B cell (primary cell): ENCODE results near the gene SRP54. TPM values are rescaled to one million over a fixed set of nuclear protein-coding genes. Genes with fewer than 3 reads are reported as not detected.

ENCODE experiments used
- ATAC-seq: fragments of 200-7000 bp; cut with Tn5 transposase; one replicate; pipeline ENCODE4 v1.10.0; 2021; ENCODE audit warnings: low read depth, mild to moderate bottlenecking, moderate number of reproducible peaks, moderate library complexity
- CTCF ChIA-PET: fragments of 350-600 bp; sonication (Branson Sonifier 250); formaldehyde crosslinking; loops from one replicate; lab custom pipeline; 2021; ENCODE audit warnings: antibody characterized with exemption, inconsistent platforms; lab: Charles Lee
- POLR2A ChIA-PET: fragments of 350-600 bp; sonication (Branson Sonifier 250); formaldehyde crosslinking; loops from one replicate; lab custom pipeline; 2021; ENCODE audit warnings: antibody characterized with exemption; lab: Charles Lee
- DNase-seq: peaks from one replicate; pipeline ENCODE4 v3.0.0; 2013
- H2AFZ ChIP-seq: 2 replicates; pipeline ENCODE4 v1.6.1; 2012; ENCODE audit warnings: mild to moderate bottlenecking, low read depth, low read length; ENCODE audit not compliant: insufficient read depth, poor library complexity, severe bottlenecking
- H3K27ac ChIP-seq, 2 donors: 1 replicate in 1 of 2; 2 replicates in 1 of 2; pipeline ENCODE4 v1.5.1; 2012 to 2013; ENCODE audit warnings: low read length in 2 of 2, mild to moderate bottlenecking in 2 of 2, moderate library complexity in 1 of 2
- H3K27me3 ChIP-seq, 4 experiments: fragments of 200-600 bp in 1 of 4; sonication (generic) in 1 of 4; replicated peaks in 1 of 4; 1 replicate in 2 of 4; 2 replicates in 2 of 4; pipeline versions ENCODE4 v1.6.1 to v1.7.0; 2013 to 2016; ENCODE audit warnings: low read length in 3 of 4, mild to moderate bottlenecking in 2 of 4, mixed read lengths in 1 of 4, moderate library complexity in 1 of 4; ENCODE audit not compliant: insufficient read depth in 4 of 4, control insufficient read depth in 3 of 4; ENCODE audit errors: control extremely low read depth in 1 of 4
- H3K36me3 ChIP-seq, 2 experiments: replicated peaks in 1 of 2; 1 replicate in 1 of 2; 2 replicates in 1 of 2; pipeline versions ENCODE4 v1.6.1 to v1.7.1; 2013; ENCODE audit warnings: low read length in 1 of 2; ENCODE audit not compliant: insufficient read depth in 2 of 2, control insufficient read depth in 1 of 2; ENCODE audit errors: control extremely low read depth in 1 of 2, extremely low read depth in 1 of 2
- H3K4me1 ChIP-seq, 2 donors: fragments of 200-600 bp in 1 of 2; sonication (generic) in 1 of 2; 1 replicate in 1 of 2; 2 replicates in 1 of 2; pipeline versions ENCODE4 v1.5.1 to v1.6.1; 2013 to 2017; ENCODE audit warnings: low read length in 2 of 2; ENCODE audit not compliant: control insufficient read depth in 2 of 2, insufficient read depth in 2 of 2
- H3K4me2 ChIP-seq: replicated peaks from 2 replicates; pipeline ENCODE3; 2012; ENCODE audit warnings: mild to moderate bottlenecking, low read depth, low read length; ENCODE audit not compliant: poor library complexity, severe bottlenecking
- H3K4me3 ChIP-seq, 5 experiments: fragments of 200-600 bp in 1 of 5; sonication (generic) in 1 of 5; 1 replicate in 3 of 5; 2 replicates in 2 of 5; pipeline versions ENCODE4 v1.5.1 to v1.7.0; 2011 to 2016; ENCODE audit warnings: low read length in 4 of 5, mild to moderate bottlenecking in 4 of 5, low read depth in 2 of 5, control low read depth in 1 of 5, moderate library complexity in 1 of 5; ENCODE audit not compliant: insufficient read depth in 1 of 5; ENCODE audit errors: control extremely low read depth in 1 of 5, extremely low read depth in 1 of 5
- H3K79me2 ChIP-seq: fragments of 200-600 bp; sonication (generic); one replicate; pipeline ENCODE4 v1.6.0; 2016; ENCODE audit warnings: low read length; ENCODE audit not compliant: control insufficient read depth, insufficient read depth
- H3K9ac ChIP-seq: fragments of 200-600 bp; sonication (generic); 2 replicates; pipeline ENCODE4 v1.6.1; 2017; ENCODE audit warnings: mild to moderate bottlenecking, low read length, moderate library complexity
- H3K9me3 ChIP-seq, 3 donors: one replicate each; pipeline versions ENCODE4 v1.6.1 to v1.7.1; 2013; ENCODE audit warnings: low read length in 2 of 3; ENCODE audit not compliant: control insufficient read depth in 2 of 3, insufficient read depth in 1 of 3; ENCODE audit errors: control extremely low read depth in 1 of 3
- H4K20me1 ChIP-seq: 2 replicates; pipeline ENCODE4 v1.6.0; 2012; ENCODE audit warnings: mild to moderate bottlenecking, low read length; ENCODE audit not compliant: insufficient read depth, control insufficient read depth, poor library complexity, severe bottlenecking
- H3K27ac Mint-ChIP-seq: one replicate; pipeline ENCODE4 v1.8.0; 2021; ENCODE audit warnings: mixed read lengths
- H3K27me3 Mint-ChIP-seq: one replicate; pipeline ENCODE4 v1.8.0; 2021; ENCODE audit warnings: mixed read lengths
- H3K4me1 Mint-ChIP-seq: one replicate; pipeline ENCODE4 v1.8.0; 2021; ENCODE audit warnings: mixed read lengths
- H3K4me3 Mint-ChIP-seq: one replicate; pipeline ENCODE4 v1.8.0; 2021; ENCODE audit warnings: mixed read lengths
- H3K9me3 Mint-ChIP-seq: one replicate; pipeline ENCODE4 v1.8.0; 2022; ENCODE audit warnings: mixed read lengths; ENCODE audit not compliant: insufficient read depth
- EZH2 ChIP-seq: IDR thresholded peaks from 2 replicates; pipeline ENCODE4 v1.6.1; 2012; ENCODE audit warnings: borderline replicate concordance, low read depth, mild to moderate bottlenecking, moderate library complexity, low read length; ENCODE audit not compliant: insufficient read depth, poor library complexity, severe bottlenecking
- WGBS: methylation state at CpG from one replicate; pipeline ENCODE4 v1.1.5; 2013; ENCODE audit warnings: missing lambda C conversion rate; ENCODE audit not compliant: insufficient coverage; 5-methylcytosine and 5-hydroxymethylcytosine counted together
- intact Hi-C: fragments of 100-400 bp; cut with micrococcal nuclease; formaldehyde crosslinking; loops from one replicate; pipeline ENCODE4 v1.10.0; 2022
- polyA plus RNA-seq: library from polyadenylated mRNA; depleted of rRNA; stranded (reverse); fragments of >200 nt; gene quantifications from 2 replicates; pipeline ENCODE4 v1.2.3, GENCODE V29; 2012
- total RNA-seq, 2 donors: library from RNA; stranded (reverse); fragments of 120-200 nt in 1 of 2; gene quantifications; 1 replicate in 1 of 2; 2 replicates in 1 of 2; pipeline versions ENCODE4 v1.2.3 to v1.2.4, GENCODE V29; 2013 to 2022
- TF ChIP-seq, protein P1 (sequence below): fragments of 200-600 bp; IDR thresholded peaks from one replicate; pipeline ENCODE4 v1.8.0; 2022; ENCODE audit warnings: antibody characterized with exemption, mild to moderate bottlenecking

Gene SRP54
- total and polyA plus RNA-seq, 2 donors (not counting 1 experiment from before 2014, with no cell fraction given), result 18.4 to 54.9 TPM

DNA sequence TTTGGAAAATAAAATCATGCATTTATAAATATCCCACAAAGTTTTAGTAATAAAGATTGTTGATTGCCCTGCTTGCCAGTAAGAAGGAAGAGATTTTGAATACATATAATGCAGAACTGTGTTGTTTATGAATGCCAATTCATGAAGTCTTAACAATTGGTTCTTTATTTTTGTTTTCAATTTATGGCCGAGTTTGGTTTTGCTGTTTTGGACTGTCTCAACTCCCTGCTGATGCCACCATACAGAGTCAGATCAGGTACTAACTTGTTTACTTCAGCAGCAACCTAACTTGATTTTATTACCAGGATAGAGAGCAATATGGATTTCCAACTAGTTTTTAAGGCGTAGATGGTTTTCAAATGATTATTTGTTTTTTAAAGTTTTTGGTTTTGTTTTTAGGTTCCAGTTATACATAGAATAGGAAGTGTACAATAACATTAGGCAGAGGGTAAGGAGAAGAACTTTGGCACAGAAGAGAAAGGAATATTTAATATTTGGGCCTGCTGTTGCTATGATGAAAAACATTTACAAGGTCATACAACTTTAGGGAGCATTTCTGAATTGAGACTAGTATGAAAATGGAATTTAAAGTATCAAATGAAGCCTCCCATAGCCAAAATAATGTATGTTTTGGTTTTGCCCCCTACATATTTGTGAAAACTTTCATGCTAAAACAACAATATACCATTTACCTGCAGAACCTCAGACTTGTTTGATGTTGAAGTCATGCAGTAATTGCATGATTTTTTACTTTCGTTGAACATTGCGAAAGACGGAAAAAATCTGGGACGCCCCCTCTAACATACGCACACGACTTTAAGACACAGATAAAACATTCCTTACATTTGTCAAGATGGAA lies 62.4 kb downstream of the SRP54 start:
- H3K27ac Mint-ChIP-seq, result peak overlapping the region; percentile 95
- Histone ChIP-seq H3K9me3 (no peaks in the 10 kb centered on the region), H3K36me3 (no peaks in the 10 kb centered on the region), H3K9ac (peak overlapping the region; percentile 97), H2AFZ (peak overlapping the region; percentile 74), H3K27me3 (no peaks in the 10 kb centered on the region), H3K79me2 (peaks cover 15% of the 10 kb centered on the region), H4K20me1 (no peaks in the 10 kb centered on the region), H3K4me1 (peaks cover 11 to 15% of the 10 kb centered on the region in 2 donors), H3K27ac (peak overlapping the region; percentile 94 to 96), H3K4me3 (peak overlapping the region; percentile 64 to 92 (median 72)), H3K4me2 (peak overlapping the region; percentile 91)
- WGBS, result 4% methylated on average over 6 of the region's 8 CpGs
- ChIA-PET POLR2A (interaction anchor here (0.5 to 2.2 kb wide), 7 partner anchors 63 to 1275 kb away, joined by 3 to 22 read pairs (median 6); partner anchors contain the start of genes BAZ1A, BRMS1L, NFKBIA and PPP2R3C), CTCF (interaction anchor here (0.9 to 2.3 kb wide), 3 partner anchors 63 to 373 kb away, joined by 3 to 15 read pairs (median 5); partner anchors contain the start of gene SRP54)
- no peak for ATAC-seq
- no peak for DNase-seq
- no peak for TF ChIP-seq EZH2
- TF ChIP-seq, protein P1, sequence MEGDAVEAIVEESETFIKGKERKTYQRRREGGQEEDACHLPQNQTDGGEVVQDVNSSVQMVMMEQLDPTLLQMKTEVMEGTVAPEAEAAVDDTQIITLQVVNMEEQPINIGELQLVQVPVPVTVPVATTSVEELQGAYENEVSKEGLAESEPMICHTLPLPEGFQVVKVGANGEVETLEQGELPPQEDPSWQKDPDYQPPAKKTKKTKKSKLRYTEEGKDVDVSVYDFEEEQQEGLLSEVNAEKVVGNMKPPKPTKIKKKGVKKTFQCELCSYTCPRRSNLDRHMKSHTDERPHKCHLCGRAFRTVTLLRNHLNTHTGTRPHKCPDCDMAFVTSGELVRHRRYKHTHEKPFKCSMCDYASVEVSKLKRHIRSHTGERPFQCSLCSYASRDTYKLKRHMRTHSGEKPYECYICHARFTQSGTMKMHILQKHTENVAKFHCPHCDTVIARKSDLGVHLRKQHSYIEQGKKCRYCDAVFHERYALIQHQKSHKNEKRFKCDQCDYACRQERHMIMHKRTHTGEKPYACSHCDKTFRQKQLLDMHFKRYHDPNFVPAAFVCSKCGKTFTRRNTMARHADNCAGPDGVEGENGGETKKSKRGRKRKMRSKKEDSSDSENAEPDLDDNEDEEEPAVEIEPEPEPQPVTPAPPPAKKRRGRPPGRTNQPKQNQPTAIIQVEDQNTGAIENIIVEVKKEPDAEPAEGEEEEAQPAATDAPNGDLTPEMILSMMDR, result no peak
- H3K4me3 Mint-ChIP-seq, result peak overlapping the region; percentile 87
- peaks cover 26% of the 10 kb centered on the region for H3K4me1 Mint-ChIP-seq
- H3K9me3 Mint-ChIP-seq, result no peaks in the 10 kb centered on the region
- intact Hi-C loops, result loop anchor here (5.0 to 10.0 kb wide), 4 partner anchors 413 to 1277 kb away; partner anchors contain the start of genes EAPP, INSM2, MBIP and SNX6
- no peaks in the 10 kb centered on the region for H3K27me3 Mint-ChIP-seq

DNA sequence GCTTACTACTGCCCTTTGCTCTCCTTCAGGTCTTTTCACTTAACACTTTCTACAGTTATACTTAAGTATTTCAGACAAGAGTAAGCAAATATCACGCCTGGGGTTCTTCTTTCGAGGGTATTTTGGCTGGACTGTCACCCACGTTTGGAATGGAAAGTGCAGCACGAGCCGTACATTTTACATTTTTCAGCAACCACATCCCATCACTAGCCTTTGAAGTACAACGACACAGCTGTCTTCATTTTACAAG lies 62.9 kb downstream of the SRP54 start:
- Histone ChIP-seq H3K4me3 (peak overlapping the region; percentile 64 to 92 (median 72)), H3K9me3 (no peaks in the 10 kb centered on the region), H3K27me3 (no peaks in the 10 kb centered on the region), H3K9ac (peak overlapping the region; percentile 97), H3K36me3 (no peaks in the 10 kb centered on the region), H3K4me2 (peak overlapping the region; percentile 91), H3K4me1 (peaks cover 11 to 15% of the 10 kb centered on the region in 2 donors), H2AFZ (peak overlapping the region; percentile 74), H4K20me1 (no peaks in the 10 kb centered on the region), H3K27ac (peak overlapping the region; percentile 94 to 96), H3K79me2 (peaks cover 20% of the 10 kb centered on the region)
- H3K4me1 Mint-ChIP-seq, result peaks cover 26% of the 10 kb centered on the region
- TF ChIP-seq EZH2, result no peak
- TF ChIP-seq, protein P1, result no peak
- intact Hi-C loops, result loop anchor here (1.0 to 10.0 kb wide), 12 partner anchors 63 to 1277 kb away; partner anchors contain the start of genes BRMS1L, CFL2, EAPP and INSM2
- ChIA-PET CTCF (interaction anchor here (0.9 to 2.3 kb wide), 3 partner anchors 64 to 373 kb away, joined by 3 to 15 read pairs (median 5); partner anchors contain the start of gene SRP54), POLR2A (interaction anchor here (0.5 to 2.2 kb wide), 8 partner anchors 63 to 1274 kb away, joined by 3 to 22 read pairs (median 6); partner anchors contain the start of genes BAZ1A, BRMS1L, NFKBIA and PPP2R3C)
- peak overlapping the region; percentile 87 for H3K4me3 Mint-ChIP-seq
- DNase-seq, result no peak
- peak overlapping the region; percentile 95 for H3K27ac Mint-ChIP-seq
- 0% methylated on average over 6 of the region's 6 CpGs for WGBS
- no peaks in the 10 kb centered on the region for H3K9me3 Mint-ChIP-seq
- ATAC-seq, result no peak
- H3K27me3 Mint-ChIP-seq, result no peaks in the 10 kb centered on the region
